HEK293T (cell line): ENCODE data around the gene RAB3B.

Source experiments
- CTCF ChIA-PET: fragments of 350-600 bp; formaldehyde crosslinking; extraction: SDS; loops from one replicate; lab custom pipeline; 2021; ENCODE audit warnings: antibody characterized with exemption, inconsistent platforms; lab: Yijun Ruan, JAX
- POLR2A ChIA-PET: fragments of 350-600 bp; formaldehyde crosslinking; extraction: SDS; loops from one replicate; lab custom pipeline; 2020; ENCODE audit warnings: antibody characterized with exemption, inconsistent platforms; lab: Yijun Ruan, JAX
- DNase-seq: peaks from one replicate; pipeline ENCODE4 v3.0.0; 2012; ENCODE audit warnings: mixed read lengths; ENCODE audit errors: extremely low spot score
- ARNT ChIP-seq: fragments of 450-650 bp; IDR thresholded peaks from 2 replicates; pipeline ENCODE4 v1.6.1; 2017; ENCODE audit warnings: mild to moderate bottlenecking
- BHLHE40 ChIP-seq: fragments of 450-650 bp; IDR thresholded peaks from 2 replicates; pipeline ENCODE4 v1.6.1; 2016; ENCODE audit warnings: mild to moderate bottlenecking, moderate library complexity, borderline replicate concordance
- CTBP1 ChIP-seq: fragments of 450-650 bp; IDR thresholded peaks from 2 replicates; pipeline ENCODE4 v1.6.1; 2016; ENCODE audit warnings: borderline replicate concordance
- ELF4 ChIP-seq: fragments of 450-650 bp; IDR thresholded peaks from 2 replicates; pipeline ENCODE4 v1.6.1; 2017; ENCODE audit warnings: antibody characterized with exemption
- FOXA1 ChIP-seq: fragments of 450-650 bp; IDR thresholded peaks from 2 replicates; pipeline ENCODE4 v1.6.1; 2016; ENCODE audit warnings: mild to moderate bottlenecking
- FOXK2 ChIP-seq: fragments of 450-650 bp; IDR thresholded peaks from 2 replicates; pipeline ENCODE4 v1.6.1; 2016; ENCODE audit warnings: mild to moderate bottlenecking
- FOXM1 ChIP-seq: fragments of 450-650 bp; IDR thresholded peaks from 2 replicates; pipeline ENCODE4 v1.6.1; 2017; ENCODE audit warnings: mild to moderate bottlenecking, borderline replicate concordance
- HDGF ChIP-seq: fragments of 450-650 bp; IDR thresholded peaks from 2 replicates; pipeline ENCODE4 v1.6.1; 2017; ENCODE audit warnings: antibody characterized with exemption, borderline replicate concordance
- L3MBTL2 ChIP-seq: fragments of 450-650 bp; conservative IDR thresholded peaks from 2 replicates; pipeline ENCODE4 v1.6.1; 2016; ENCODE audit warnings: mild to moderate bottlenecking
- LEF1 ChIP-seq: fragments of 450-650 bp; IDR thresholded peaks from 2 replicates; pipeline ENCODE4 v1.6.1; 2017; ENCODE audit warnings: mild to moderate bottlenecking, borderline replicate concordance
- NFRKB ChIP-seq: fragments of 450-650 bp; IDR thresholded peaks from 2 replicates; pipeline ENCODE4 v1.6.1; 2016; ENCODE audit warnings: mild to moderate bottlenecking, moderate library complexity
- PKNOX1 ChIP-seq: fragments of 450-650 bp; IDR thresholded peaks from 2 replicates; pipeline ENCODE4 v1.6.1; 2016
- SP1 ChIP-seq: fragments of 450-650 bp; IDR thresholded peaks from 2 replicates; pipeline ENCODE4 v1.6.1; 2017
- SUZ12 ChIP-seq: fragments of 450-650 bp; IDR thresholded peaks from 2 replicates; pipeline ENCODE4 v1.6.1; 2016; ENCODE audit warnings: mild to moderate bottlenecking
- TARDBP ChIP-seq: fragments of 450-650 bp; IDR thresholded peaks from 2 replicates; pipeline ENCODE4 v1.6.1; 2016
- ZNF384 ChIP-seq: fragments of 450-650 bp; IDR thresholded peaks from 2 replicates; pipeline ENCODE4 v1.6.1; 2016

The RAB3B gene

GRCh38 chr1:51961954-51962353 is 28.5 kb downstream of the RAB3B start:
- DNase-seq, result no peak
- POLR2A ChIA-PET, result no interaction called here
- CTCF ChIA-PET, result no interaction called here
- TF ChIP-seq ARNT (no peak), L3MBTL2 (no peak), LEF1 (no peak), CTBP1 (no peak), HDGF (no peak), FOXM1 (no peak), FOXA1 (no peak), FOXK2 (no peak), PKNOX1 (no peak), BHLHE40 (no peak), NFRKB (no peak), SUZ12 (no peak), SP1 (no peak), TARDBP (no peak), ZNF384 (no peak), ELF4 (no peak)

- ChIA-PET CTCF (no interaction called here), POLR2A (no interaction called here)
- DNase-seq, result no peak
- no peak for TF ChIP-seq FOXM1
- no peak for TF ChIP-seq FOXA1
- no peak for TF ChIP-seq TARDBP
- TF ChIP-seq SUZ12, result no peak
- no peak for TF ChIP-seq HDGF
- no peak for TF ChIP-seq L3MBTL2
- no peak for TF ChIP-seq ZNF384
- TF ChIP-seq LEF1, result no peak
- TF ChIP-seq NFRKB, result no peak
- TF ChIP-seq FOXK2, result no peak
- TF ChIP-seq CTBP1, result no peak
- TF ChIP-seq ARNT, result no peak
Measured at GRCh38 chr1:51961231-51961630, 29.3 kb downstream of the RAB3B start.

GRCh38 chr1:51960262-51960661 is 30.2 kb downstream of the RAB3B start:
- TF ChIP-seq SP1 (no peak), ELF4 (no peak), FOXK2 (no peak), FOXM1 (no peak), FOXA1 (no peak), ARNT (no peak), ZNF384 (no peak), CTBP1 (no peak), PKNOX1 (no peak), HDGF (no peak), TARDBP (no peak), L3MBTL2 (no peak), BHLHE40 (no peak), SUZ12 (no peak), LEF1 (no peak), NFRKB (no peak)
- CTCF ChIA-PET, result no interaction called here
- POLR2A ChIA-PET, result no interaction called here
- DNase-seq, result no peak

GRCh38 chr1:51958824-51959223 is 31.7 kb downstream of the RAB3B start:
- CTCF ChIA-PET, result no interaction called here
- TF ChIP-seq HDGF, result no peak
- DNase-seq, result no peak
- POLR2A ChIA-PET, result no interaction called here

- POLR2A ChIA-PET, result no interaction called here
Measured at GRCh38 chr1:51957618-51958017, 32.9 kb downstream of the RAB3B start.

More at GRCh38 chr1:51957618-51958017, 32.9 kb downstream of the RAB3B start:
- CTCF ChIA-PET, result no interaction called here
- TF ChIP-seq FOXA1 (no peak), L3MBTL2 (no peak), ARNT (no peak), PKNOX1 (no peak), ELF4 (no peak), HDGF (no peak), ZNF384 (no peak), SP1 (no peak), BHLHE40 (no peak), CTBP1 (no peak), NFRKB (no peak), FOXM1 (no peak), SUZ12 (no peak), TARDBP (no peak), FOXK2 (no peak), LEF1 (no peak)
- DNase-seq, result no peak
